ENCODE measurements around the gene DNAI2. TPM values are rescaled to one million over a fixed set of nuclear protein-coding genes. Genes with fewer than 3 reads are reported as not detected.

DNAI2 gene
- total and polyA plus RNA-seq, 4 donors = 4.1 to 14.2 (median 6.7) TPM

DNA sequence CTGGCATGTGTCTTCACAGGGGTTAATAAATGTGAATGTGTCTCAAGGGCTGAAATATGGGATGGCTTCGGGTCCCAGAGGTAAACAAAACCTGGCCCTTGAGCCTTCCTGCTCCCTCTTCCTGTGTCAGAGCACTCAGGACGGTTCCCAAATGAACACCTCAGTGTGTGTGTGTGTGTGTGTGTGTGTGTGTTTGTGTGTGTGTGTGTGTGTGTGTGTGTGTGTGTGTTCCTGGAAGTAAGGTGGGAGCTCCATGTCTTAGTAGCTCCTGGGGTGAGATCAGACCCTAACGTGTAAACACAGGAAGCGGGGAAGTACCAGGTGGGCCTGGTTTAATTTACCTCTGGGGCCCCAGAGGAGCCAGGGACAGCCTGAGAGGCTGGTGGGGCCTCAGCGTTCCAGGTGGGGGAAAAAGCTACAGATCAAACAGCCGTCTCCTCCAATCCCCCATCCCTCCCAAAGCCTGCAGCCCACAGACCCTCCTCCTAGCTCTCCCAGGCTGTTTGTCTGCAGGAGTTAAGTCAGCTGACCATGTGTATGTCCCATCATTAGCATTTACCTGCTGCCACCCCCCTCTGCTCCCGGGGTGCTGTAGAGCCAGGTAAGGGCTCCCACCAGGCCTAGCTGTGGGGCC is 58.1 kb downstream of the DNAI2 start:
- ATAC-seq (ENCODE audit: insufficient read depth, low FRiP score) = no peak
- DNase-seq = no peak
- H3K27ac ChIP-seq (ENCODE audit: low read depth in 1 of 2, low read length in 1 of 2) = no peak overlapping the region
- peaks cover 0 to 2% (median 0%) of the 10 kb centered on the region in 3 donors for H3K27me3 ChIP-seq (ENCODE audit: control insufficient read depth in 3 of 3, insufficient read depth in 3 of 3, low read length in 2 of 3)
- no peak overlapping the region for H3K9ac ChIP-seq (ENCODE audit: insufficient read depth in 1 of 2, low read length in 2 of 2)
- no peak overlapping the region for H3K4me3 ChIP-seq
- H3K9me3 ChIP-seq (ENCODE audit: control insufficient read depth in 4 of 4, insufficient read depth in 3 of 4, low read length in 3 of 4) = peaks cover 0 to 2% (median 0%) of the 10 kb centered on the region in 4 donors
- 60 to 68% methylated on average over 7 of the region's 7 CpGs for WGBS, 2 donors
- peaks cover 0 to 5% (median 0%) of the 10 kb centered on the region in 5 donors for H3K4me1 ChIP-seq (ENCODE audit: control insufficient read depth in 5 of 5, insufficient read depth in 5 of 5, low read length in 5 of 5)
- H3K36me3 ChIP-seq (ENCODE audit: control insufficient read depth in 4 of 4, insufficient read depth in 4 of 4, low read length in 4 of 4) = no peaks in the 10 kb centered on the region
- TF ChIP-seq, protein P1, sequence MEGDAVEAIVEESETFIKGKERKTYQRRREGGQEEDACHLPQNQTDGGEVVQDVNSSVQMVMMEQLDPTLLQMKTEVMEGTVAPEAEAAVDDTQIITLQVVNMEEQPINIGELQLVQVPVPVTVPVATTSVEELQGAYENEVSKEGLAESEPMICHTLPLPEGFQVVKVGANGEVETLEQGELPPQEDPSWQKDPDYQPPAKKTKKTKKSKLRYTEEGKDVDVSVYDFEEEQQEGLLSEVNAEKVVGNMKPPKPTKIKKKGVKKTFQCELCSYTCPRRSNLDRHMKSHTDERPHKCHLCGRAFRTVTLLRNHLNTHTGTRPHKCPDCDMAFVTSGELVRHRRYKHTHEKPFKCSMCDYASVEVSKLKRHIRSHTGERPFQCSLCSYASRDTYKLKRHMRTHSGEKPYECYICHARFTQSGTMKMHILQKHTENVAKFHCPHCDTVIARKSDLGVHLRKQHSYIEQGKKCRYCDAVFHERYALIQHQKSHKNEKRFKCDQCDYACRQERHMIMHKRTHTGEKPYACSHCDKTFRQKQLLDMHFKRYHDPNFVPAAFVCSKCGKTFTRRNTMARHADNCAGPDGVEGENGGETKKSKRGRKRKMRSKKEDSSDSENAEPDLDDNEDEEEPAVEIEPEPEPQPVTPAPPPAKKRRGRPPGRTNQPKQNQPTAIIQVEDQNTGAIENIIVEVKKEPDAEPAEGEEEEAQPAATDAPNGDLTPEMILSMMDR (IDR thresholded peaks at IDR 0.05; ENCODE audit: control extremely low read depth, extremely low read depth) = no peak

DNA sequence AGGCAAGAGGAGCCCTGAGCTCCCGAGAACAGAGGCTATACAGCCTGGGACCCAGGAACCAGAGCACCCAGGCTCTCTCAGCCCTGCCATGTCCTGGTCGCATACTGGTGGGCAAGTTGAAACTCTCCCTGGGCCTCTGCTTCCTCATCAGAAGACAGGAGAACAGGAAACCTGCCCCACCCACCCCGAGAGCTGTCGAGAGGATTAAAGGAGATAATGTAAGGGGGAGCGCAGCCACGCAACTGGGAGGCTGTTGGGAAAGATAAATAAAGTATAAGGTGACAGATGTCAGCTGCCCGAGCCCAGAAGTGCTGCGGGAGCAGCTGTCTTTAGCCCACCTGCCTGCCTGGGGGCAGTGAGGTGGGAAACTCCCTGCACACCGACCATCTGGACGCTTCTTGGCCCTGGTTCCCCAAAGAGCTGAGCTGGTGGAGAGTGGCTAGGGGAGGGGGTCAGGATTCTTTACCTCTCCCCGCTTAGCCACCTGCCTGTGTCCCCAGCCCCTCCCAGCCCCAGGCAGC is 58.8 kb downstream of the DNAI2 start:
- Histone ChIP-seq H3K9ac (ENCODE audit: insufficient read depth in 1 of 2, low read length in 2 of 2) (no peak overlapping the region), H3K4me3 (no peak overlapping the region), H3K36me3 (ENCODE audit: control insufficient read depth in 4 of 4, insufficient read depth in 4 of 4, low read length in 4 of 4) (no peaks in the 10 kb centered on the region), H3K4me1 (ENCODE audit: control insufficient read depth in 5 of 5, insufficient read depth in 5 of 5, low read length in 5 of 5) (peaks cover 0 to 5% (median 0%) of the 10 kb centered on the region in 5 donors), H3K27me3 (ENCODE audit: control insufficient read depth in 3 of 3, insufficient read depth in 3 of 3, low read length in 2 of 3) (no peaks in the 10 kb centered on the region), H3K9me3 (ENCODE audit: control insufficient read depth in 4 of 4, insufficient read depth in 3 of 4, low read length in 3 of 4) (peaks cover 0 to 2% (median 0%) of the 10 kb centered on the region in 4 donors), H3K27ac (ENCODE audit: low read depth in 1 of 2, low read length in 1 of 2) (no peak overlapping the region)
- WGBS, 2 donors = 27 to 29% methylated on average over 11 of the region's 11 CpGs
- no peak for ATAC-seq (ENCODE audit: insufficient read depth, low FRiP score)
- TF ChIP-seq, protein P1 (IDR thresholded peaks at IDR 0.05; ENCODE audit: control extremely low read depth, extremely low read depth) = no peak
- DNase-seq = no peak

DNA sequence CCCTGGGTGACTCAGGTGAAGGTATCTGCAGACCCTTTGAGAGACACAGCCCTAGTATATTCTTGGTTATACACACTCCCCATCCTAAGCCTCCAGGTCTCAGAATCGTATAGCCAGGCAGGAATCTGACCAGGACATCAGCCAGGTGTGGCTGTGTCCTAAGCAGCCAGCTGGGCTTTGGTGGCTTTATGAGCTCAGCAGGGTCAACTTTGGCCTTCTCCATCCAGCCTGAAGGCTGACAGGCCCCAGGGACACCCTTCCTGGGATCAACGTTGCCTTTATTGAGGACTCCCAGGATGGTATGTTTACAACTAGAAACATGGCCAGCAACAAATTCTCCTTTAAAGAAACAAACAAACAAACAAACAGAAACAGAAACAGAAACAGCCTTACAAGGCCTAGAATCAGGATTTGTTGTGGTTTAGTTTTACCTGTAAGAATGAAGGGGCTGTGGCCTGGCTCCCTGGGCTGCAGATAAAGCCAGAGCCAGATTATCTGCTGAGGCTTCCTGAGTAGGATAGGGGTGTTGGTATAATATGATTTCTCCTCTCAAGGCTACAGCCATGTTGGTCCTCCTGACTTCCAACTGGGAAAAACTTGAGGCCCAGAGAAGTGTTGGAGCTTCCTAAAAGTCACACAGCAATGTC is 60.5 kb downstream of the DNAI2 start:
- H3K4me3 ChIP-seq = no peak overlapping the region
- 80 to 90% methylated on average over 2 of the region's 2 CpGs for WGBS, 2 donors
- ATAC-seq (ENCODE audit: insufficient read depth, low FRiP score) = no peak
- no peaks in the 10 kb centered on the region for H3K27me3 ChIP-seq (ENCODE audit: control insufficient read depth in 3 of 3, insufficient read depth in 3 of 3, low read length in 2 of 3)
- peaks cover 0 to 5% (median 0%) of the 10 kb centered on the region in 5 donors for H3K4me1 ChIP-seq (ENCODE audit: control insufficient read depth in 5 of 5, insufficient read depth in 5 of 5, low read length in 5 of 5)
- DNase-seq = no peak
- no peak overlapping the region for H3K9ac ChIP-seq (ENCODE audit: insufficient read depth in 1 of 2, low read length in 2 of 2)
- TF ChIP-seq, protein P1 (IDR thresholded peaks at IDR 0.05; ENCODE audit: control extremely low read depth, extremely low read depth) = no peak
- no peaks in the 10 kb centered on the region for H3K36me3 ChIP-seq (ENCODE audit: control insufficient read depth in 4 of 4, insufficient read depth in 4 of 4, low read length in 4 of 4)
- peaks cover 0 to 2% (median 0%) of the 10 kb centered on the region in 4 donors for H3K9me3 ChIP-seq (ENCODE audit: control insufficient read depth in 4 of 4, insufficient read depth in 3 of 4, low read length in 3 of 4)
- H3K27ac ChIP-seq (ENCODE audit: low read depth in 1 of 2, low read length in 1 of 2) = no peak overlapping the region

Measured in lung (tissue), 12 donors.